ENCODE measurements around the gene LMO7. TPM values are rescaled to one million over a fixed set of nuclear protein-coding genes. Genes with fewer than 3 reads are reported as not detected.
A peak's percentile ranks its signal among the peaks of the same experiment; 100 is the strongest.

The LMO7 gene
- total and polyA plus RNA-seq, 2 of the 13 experiments (the other 11 are each of a cell fraction or from before 2014, with no cell fraction given): 34.0 to 121 TPM

- TF ChIP-seq ATF4 (CRISPR knock-in tag; IDR thresholded peaks at IDR 0.05): no peak
- TF ChIP-seq HOXA5 (CRISPR knock-in tag; IDR thresholded peaks at IDR 0.05): no peak
- no peak for TF ChIP-seq ZNF556 (CRISPR knock-in tag; IDR thresholded peaks at IDR 0.05; ENCODE audit: borderline replicate concordance)
- no peak for TF ChIP-seq SNAPC5 (CRISPR knock-in tag; IDR thresholded peaks at IDR 0.05; ENCODE audit: borderline replicate concordance)
- TF ChIP-seq PATZ1 (CRISPR knock-in tag; IDR thresholded peaks at IDR 0.05): no peak; the same call in 1 of the 2 replicates
- no peak for TF ChIP-seq HBP1 (CRISPR knock-in tag; IDR thresholded peaks at IDR 0.05; ENCODE audit: low read depth)
- no peak for TF ChIP-seq NFATC3 (CRISPR knock-in tag; IDR thresholded peaks at IDR 0.05)
- TF ChIP-seq ADNP (CRISPR knock-in tag; IDR thresholded peaks at IDR 0.05): no peak
- 0 out of 2 replicates have a peak, but pooled peaks have one; percentile 24 for TF ChIP-seq ZFP82 (CRISPR knock-in tag; IDR thresholded peaks at IDR 0.05; ENCODE audit: borderline replicate concordance)
- no peak for TF ChIP-seq SPEN (CRISPR knock-in tag; IDR thresholded peaks at IDR 0.05; ENCODE audit: low read depth)
- no peak for TF ChIP-seq ARID3A (IDR thresholded peaks at IDR 0.05; ENCODE audit: low read depth, low read length)
- no peak for TF ChIP-seq TMF1 (CRISPR knock-in tag; IDR thresholded peaks at IDR 0.05; ENCODE audit: low read depth)
- TF ChIP-seq ZNF230 (CRISPR knock-in tag; IDR thresholded peaks at IDR 0.05): 0 out of 2 replicates have a peak, but pooled peaks have one; percentile 5
- no peak for TF ChIP-seq MEF2D (CRISPR knock-in tag; IDR thresholded peaks at IDR 0.05)
- TF ChIP-seq FOXA3 (CRISPR knock-in tag; IDR thresholded peaks at IDR 0.05): peak; percentile 12; the same call in 1 of the 2 replicates
- TF ChIP-seq KLF6 (CRISPR knock-in tag; IDR thresholded peaks at IDR 0.05): no peak
- no peak for TF ChIP-seq ZNF841 (CRISPR knock-in tag; IDR thresholded peaks at IDR 0.05; ENCODE audit: borderline replicate concordance)
- no peak for TF ChIP-seq KLF15 (CRISPR knock-in tag; IDR thresholded peaks at IDR 0.05; ENCODE audit: borderline replicate concordance)
- no peak for TF ChIP-seq ZBED4 (CRISPR knock-in tag; IDR thresholded peaks at IDR 0.05; ENCODE audit: borderline replicate concordance)
These were observed 478 bp downstream of the LMO7 start (continued) for GRCh38 chr13:75636436-75637180.

Data from HepG2 (cell line).